ENCODE data around the gene SRSF5.

Gene SRSF5

GRCh38 chr14:69819607-69820006, 52.7 kb downstream of the SRSF5 start:
- no peak for DNase-seq (ENCODE audit: low read depth)
- no peak overlapping the region for H3K4me3 ChIP-seq (ENCODE audit: low read depth, low read length)
- TF ChIP-seq MYC (IDR thresholded peaks at IDR 0.05; ENCODE audit: low read depth, low read length), result no peak
- TF ChIP-seq, protein P1, sequence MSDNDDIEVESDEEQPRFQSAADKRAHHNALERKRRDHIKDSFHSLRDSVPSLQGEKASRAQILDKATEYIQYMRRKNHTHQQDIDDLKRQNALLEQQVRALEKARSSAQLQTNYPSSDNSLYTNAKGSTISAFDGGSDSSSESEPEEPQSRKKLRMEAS (IDR thresholded peaks at IDR 0.05; ENCODE audit: low read depth, low read length), result no peak
- no peak for TF ChIP-seq CTCF (IDR thresholded peaks at IDR 0.05; ENCODE audit: low read depth, low read length)
- no peak for TF ChIP-seq POLR2A (IDR thresholded peaks at IDR 0.05; ENCODE audit: extremely low read depth, insufficient read length)

DNA sequence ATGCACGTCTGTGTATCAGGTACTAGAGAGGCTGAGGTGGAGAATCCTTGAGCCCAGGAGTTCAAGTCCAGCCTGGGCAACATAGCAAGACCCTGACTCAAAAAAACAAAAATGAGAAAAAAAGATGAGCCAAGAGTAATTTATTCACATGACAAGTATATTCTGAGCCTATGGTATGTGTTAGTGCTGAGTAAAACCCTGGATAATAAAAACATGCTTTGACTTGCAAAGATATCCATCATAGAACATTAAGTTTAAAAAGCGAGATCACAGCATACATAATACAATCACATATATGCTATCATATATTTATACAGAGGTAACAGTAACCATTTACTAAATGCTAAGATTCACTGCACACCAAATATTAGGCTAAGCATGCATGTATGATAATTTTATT, 54.0 kb downstream of the SRSF5 start:
- H3K4me3 ChIP-seq (ENCODE audit: low read depth, low read length), result no peak overlapping the region
- no peak for DNase-seq (ENCODE audit: low read depth)
- no peak for TF ChIP-seq CTCF (IDR thresholded peaks at IDR 0.05; ENCODE audit: low read depth, low read length)
- TF ChIP-seq MYC (IDR thresholded peaks at IDR 0.05; ENCODE audit: low read depth, low read length), result no peak
- no peak for TF ChIP-seq POLR2A (IDR thresholded peaks at IDR 0.05; ENCODE audit: extremely low read depth, insufficient read length)
- TF ChIP-seq, protein P1 (IDR thresholded peaks at IDR 0.05; ENCODE audit: low read depth, low read length), result no peak
